Neural progenitor cell (in vitro differentiated cells): ENCODE data around the gene CACNG3.

Experiments
- CTCF ChIP-seq: fragments of 200-600 bp; sonication (generic); IDR thresholded peaks from 2 replicates; pipeline ENCODE4 v1.5.1; 2017; ENCODE audit warnings: antibody characterized with exemption, mild to moderate bottlenecking
- EZH2 ChIP-seq: fragments of 200-600 bp; sonication (generic); IDR thresholded peaks from 2 replicates; pipeline ENCODE4 v1.6.1; 2017; ENCODE audit warnings: antibody characterized with exemption, mild to moderate bottlenecking, moderate library complexity
- EZH2phosphoT487 ChIP-seq: fragments of 200-600 bp; sonication (generic); IDR thresholded peaks from 2 replicates; pipeline ENCODE4 v1.6.1; 2017; ENCODE audit warnings: antibody characterized with exemption

GRCh38 chr16:24315343-24315742 is 59.2 kb downstream of the CACNG3 start:
- TF ChIP-seq CTCF: no peak
- no peak for TF ChIP-seq EZH2
- no peak for TF ChIP-seq EZH2phosphoT487
